GM21360 (cell line): ENCODE measurements around the gene KRT80.

Experiments used
- ATAC-seq: cut with Tn5 transposase; IDR thresholded peaks from one replicate; pipeline ENCODE4 v1.9.1; 2021; ENCODE audit warnings: mild to moderate bottlenecking, moderate library complexity; ENCODE audit not compliant: unreplicated experiment

KRT80 gene

DNA sequence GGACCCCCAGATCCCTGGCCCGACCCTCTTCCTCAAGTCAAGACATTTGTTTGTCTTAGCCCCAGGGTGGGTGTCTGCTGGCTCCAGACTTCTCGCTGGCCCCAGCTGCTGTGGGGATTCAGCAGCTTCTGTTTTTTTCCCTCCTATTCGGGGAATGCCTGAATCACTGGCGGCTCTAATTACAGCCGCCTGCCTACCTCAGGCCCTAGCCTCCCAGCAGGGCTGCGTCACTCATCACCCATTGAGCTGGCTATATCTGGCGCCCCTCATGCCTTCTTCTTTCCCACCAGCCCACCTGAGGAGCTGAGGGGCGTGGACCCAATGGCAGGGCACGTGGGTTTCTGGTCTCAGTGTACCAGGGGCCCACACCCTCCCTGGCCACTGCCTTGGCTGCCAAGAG, 10.1 kb downstream of the KRT80 start:
- ATAC-seq = no peak

DNA sequence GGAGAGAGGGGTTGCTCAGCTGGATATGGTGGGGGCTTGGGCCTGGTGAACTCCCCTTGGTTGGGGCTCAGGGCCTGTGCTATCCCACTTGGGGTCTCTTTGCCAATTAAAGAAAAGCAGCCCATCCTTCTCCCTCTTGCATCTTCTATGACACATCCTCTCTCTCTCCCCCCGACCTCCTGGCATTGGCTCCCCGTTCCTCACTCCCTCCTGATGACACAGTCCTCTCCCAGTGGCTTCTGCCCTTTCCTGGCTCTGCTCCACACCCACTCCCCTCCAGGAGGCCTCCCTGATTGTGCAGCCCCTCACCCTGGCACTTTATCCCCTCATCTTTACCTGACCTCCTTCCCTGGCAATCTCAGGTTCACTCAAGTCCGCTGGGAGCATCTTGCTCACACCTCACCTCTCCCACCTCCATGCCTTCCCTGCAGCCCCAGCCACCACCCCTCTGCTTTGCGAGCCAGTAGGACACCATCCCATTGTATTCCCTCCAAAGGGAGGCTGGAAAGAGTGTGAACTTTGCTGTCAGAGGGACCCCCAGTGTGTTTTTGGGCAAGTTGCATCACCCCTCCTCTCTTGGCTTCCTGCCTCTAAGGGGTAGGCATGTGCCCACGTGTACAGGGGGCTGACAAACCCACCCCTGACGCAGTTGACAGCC, 10.7 kb downstream of the KRT80 start:
- ATAC-seq = no peak

DNA sequence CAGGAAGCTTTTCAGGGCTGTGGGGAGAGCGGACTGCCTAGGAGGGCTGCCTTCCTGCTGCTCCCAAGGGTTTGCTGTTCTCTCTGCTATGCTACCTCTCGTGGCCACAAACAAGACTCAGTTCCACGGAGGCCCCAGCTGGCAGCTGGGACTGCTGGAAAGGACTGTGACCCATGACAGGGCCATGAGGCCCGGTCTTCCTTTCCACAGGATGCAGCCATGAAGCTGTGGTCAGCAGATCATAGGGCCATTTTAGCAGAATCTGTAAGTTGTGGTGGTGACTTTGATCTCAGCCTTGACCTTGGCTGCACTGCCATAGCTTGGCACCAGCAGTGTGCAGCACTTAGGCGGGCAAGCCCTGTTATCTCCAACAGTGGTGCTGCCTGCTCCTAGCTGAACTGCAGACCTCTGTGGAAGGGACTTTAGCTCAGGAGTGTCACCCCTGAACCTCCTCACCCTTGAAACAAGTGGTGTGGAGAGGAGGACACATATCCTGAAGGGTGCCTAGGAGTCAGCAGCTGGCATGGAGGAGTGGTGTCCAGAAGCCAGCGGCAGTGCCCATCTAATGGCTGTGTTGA, 12.3 kb downstream of the KRT80 start:
- ATAC-seq = no peak

DNA sequence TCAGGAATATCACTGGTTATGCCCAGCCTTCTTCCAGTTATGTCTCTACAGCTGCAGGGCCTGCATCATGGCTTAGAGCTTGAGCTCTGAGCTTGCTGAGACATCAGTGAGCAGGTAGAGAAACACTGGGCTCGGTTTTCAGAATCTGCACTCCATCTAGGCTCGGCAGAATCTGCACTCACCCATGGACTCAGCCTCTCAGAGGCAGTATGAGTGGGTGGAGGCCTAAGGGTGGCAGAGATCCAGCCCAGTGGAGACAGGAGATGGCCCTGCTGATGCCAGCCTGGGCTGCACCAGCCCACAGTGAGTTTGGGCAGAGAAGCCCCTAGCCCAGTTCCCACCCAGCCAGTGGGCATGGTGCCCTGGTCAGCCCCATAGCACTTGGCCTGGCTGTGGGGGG, 12.8 kb downstream of the KRT80 start:
- no peak for ATAC-seq

DNA sequence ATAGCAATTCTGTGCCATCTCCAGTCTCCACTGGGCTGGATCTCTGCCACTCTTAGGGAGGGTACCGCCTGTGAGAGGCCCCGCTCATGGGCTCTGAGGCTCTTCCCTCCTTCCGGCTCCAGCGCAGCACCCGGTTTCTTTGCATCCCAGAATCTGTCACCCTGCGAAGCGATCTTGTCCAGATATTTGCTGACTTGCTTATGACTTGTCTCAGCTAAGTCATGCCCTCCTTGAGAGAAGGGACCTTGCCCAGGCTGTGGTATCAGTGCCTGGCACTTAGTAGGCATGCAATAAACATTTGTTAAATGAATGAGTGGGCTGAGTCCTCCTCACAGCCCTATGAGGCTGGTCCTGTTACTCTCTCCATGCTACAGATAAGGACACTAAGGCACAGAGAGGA, 13.4 kb downstream of the KRT80 start:
- no peak for ATAC-seq

DNA sequence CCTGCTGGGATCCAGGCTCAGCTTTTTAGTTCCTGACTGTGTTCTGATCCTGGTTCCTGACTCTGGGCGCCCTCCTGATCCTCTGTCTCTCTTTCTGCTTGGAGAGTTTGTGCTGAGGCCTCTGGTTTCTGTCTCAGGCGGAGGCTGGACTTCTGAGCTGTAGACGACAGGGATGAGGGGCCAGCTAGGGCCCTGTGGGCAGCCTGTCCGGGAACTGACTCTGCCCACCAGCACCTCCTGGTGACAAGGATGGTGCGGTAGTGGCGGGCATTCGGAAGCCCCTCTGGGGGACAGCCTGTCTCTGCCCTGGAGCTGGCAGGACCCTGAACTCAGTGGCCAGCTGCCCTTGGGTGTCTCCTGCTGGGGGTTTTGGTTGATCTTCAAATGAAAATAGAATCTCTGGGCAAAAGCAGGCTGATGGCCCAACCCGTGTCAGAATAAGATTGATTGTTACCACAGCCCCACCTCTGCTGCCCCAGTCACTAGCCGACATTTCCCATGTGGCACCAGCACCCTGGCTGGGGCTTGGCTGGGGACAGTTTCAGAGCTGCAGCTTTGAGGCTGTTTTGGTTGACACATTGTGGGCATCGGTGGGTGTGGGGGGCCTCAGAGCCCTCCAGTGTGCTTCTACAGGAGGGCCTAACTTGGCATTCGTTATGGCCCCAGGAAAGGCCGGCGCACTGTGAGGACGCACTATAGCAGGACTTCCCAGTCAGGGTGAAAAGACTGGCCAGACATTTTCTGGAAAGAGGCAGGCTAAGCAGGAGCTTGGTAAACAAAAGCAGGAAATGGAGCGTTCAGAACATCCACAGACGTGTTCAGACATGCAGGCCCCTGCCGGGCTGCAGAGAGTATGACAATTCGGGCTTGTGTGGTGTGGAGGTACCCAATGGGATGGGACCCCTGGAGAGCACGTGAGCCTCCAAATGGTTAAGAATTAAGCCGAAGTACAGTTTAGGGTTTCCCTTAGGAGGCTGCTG, 16.2 kb downstream of the KRT80 start:
- no peak for ATAC-seq

DNA sequence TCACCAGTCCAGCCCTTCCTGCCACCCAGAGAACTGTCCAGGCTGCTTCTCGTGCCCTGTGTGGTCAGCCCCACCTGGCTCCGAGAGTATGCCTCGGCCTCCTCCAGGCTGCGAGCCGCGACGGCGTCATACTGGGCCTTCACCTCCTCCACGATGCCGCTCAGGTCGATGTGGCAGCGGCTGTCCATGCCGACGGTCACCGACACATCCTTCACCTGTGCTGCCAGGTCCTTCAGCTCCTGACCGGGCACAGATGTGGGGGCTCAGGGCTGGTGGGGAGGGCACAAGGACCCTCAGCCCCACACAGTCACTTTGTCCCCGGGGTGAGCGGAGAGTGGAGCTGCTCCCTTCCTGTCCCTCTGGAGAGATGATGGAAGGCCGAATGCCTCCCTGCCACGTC, 18.3 kb downstream of the KRT80 start:
- no peak for ATAC-seq

DNA sequence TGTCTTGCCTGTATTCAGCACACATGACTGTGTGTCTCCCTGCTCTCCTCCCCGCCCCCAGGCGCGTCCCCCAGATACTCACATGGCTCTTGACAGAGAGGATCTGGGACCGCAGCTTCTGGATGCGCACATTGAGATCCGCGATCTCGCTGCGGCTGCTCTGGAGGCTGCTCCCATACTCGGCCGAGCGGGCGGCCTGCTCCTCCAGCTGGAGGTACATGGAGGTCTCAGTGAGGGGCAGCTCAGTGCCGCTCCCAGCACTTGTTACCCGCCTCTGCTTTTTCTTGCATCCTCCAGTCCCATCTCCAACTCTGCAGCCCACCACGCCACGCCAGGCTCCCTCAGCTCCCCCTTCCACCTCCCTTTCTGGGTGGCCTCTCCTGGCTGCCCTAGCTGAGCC, 18.9 kb downstream of the KRT80 start:
- ATAC-seq = no peak

DNA sequence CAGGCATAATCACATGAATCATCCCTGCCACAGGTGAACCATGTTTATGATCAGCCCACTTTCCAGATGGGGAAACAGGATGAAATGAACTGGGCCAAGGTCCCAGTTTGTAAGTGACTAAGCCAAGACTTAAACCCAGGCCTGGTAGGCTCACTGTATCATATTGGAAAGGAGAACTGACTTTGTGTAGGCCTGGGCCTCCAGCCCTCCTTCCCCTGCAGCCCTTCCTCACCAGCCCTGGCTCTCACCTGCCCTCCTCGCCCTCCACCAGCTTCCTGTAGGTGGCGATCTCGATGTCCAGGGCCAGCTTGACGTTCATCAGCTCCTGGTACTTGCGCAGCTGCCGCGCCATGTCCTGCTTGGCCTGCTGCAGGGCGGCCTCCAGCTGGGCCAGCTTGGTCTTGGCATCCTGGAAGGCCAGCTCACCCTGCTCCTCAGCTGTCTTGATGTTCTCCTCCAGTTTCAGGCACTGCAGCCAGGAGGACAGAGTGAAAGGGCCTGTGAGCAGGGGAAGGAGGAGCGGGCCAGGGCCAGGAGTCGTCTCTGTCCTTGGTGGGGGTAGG, 19.8 kb downstream of the KRT80 start:
- ATAC-seq = no peak

DNA sequence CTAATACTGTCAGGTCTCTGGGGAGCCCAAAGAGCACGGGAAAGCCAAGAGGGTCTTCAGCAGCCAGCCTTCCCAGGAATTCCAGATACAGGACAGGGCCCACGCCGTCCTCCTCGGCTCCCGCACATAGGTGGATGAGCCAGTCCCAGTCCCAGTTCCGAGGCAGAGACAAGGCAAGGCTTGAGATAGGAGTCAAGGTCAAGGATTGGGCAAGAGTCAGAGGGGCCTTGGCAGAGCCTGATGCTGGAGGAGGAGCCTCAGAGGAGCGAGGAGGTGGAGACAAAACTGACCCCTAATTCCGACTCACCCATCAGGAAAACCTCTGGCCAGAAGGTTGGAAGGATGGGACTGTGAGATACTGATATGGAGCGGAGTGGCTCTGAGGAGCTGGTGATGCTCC, 21.0 kb downstream of the KRT80 start:
- ATAC-seq = no peak

DNA sequence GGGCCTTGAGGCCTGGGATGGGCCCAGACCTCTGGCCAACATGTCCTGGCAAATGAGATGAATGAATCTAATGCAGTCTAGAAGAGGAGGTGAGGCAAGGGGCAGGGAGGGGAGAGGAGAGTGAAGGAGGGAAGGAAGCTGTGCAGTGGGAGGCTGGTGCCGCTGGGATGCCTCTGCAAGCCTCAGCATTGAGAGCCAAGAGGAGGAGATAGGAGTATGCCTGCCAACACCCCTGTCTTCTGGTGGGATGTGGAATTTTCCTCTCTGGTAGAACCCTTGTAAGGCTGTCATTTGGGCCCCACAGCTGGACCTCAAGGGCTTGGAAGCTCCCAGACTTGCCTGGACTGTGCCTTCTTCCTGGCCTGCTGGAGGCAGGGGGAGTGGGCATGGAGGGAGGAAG, 21.9 kb downstream of the KRT80 start:
- no peak for ATAC-seq

DNA sequence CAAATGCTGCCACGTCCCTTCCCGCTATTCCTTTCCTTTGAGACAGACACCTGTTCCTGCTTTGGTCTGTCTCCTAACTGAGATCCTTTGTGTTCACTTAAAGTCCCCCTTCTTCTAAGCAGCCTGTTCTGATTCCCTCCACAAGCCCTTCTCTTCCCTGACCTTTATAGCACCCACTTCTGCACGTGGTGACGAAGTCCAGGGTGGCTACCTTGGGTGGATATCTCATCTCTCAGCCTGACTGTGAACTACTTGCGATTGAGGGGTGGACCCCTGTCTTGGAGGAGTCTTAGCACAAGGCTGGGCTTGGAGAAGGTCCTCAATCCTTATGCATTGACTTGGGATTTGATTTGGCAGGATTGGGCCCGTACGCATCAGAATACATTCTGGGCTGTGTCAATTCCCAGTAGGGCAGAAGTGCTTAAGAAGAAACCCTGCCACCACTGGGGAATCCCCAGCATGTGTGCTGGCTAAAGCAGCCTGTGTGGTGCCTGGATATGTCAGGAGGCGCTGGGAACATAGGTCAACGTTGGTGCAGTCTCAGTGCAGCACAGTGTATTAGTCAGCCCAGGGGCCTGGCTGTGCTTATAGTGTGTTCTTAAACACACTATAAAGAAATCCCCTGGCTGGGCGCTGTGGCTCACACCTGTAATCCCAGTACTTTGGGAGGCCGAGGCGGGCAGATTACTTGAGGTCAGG, 23.6 kb downstream of the KRT80 start:
- no peak for ATAC-seq

DNA sequence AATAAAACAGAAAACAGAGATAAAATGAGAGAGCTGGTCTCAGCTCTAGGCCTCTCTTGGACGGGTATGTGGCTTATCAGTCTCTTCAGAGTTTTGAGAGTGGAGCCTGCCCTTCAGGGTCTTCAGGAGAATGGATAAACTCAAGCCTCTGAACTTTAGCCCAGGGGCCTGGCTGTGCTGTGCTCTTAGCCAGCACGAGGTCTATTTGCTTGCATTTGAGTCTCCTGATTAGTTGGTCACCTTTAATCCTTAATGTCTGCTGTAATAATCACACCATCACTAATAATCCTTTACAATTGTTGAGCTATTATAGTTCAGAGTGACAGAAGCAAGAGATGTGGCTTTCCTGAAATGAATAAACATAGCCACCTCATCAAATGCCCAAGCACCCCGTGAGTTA, 24.3 kb downstream of the KRT80 start:
- no peak for ATAC-seq

DNA sequence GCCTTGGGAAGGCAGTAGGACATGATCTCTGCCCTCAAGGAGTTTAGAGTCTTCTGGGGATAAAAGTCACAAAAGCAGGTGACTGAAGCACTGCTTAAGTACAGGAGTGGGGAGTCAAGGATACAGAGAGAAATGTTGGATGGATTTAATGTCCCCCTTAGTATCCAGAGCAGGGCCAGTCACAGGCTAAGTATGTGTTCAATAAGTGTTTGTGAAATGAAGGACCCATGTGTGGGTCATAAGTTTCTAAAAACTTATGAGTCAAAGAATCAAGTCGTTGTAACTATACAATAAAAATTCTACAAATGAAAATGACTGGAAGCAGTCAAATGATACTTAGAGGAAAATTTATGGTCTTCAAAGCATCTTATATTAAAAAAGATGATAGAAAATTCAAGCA, 25.1 kb downstream of the KRT80 start:
- ATAC-seq = no peak

DNA sequence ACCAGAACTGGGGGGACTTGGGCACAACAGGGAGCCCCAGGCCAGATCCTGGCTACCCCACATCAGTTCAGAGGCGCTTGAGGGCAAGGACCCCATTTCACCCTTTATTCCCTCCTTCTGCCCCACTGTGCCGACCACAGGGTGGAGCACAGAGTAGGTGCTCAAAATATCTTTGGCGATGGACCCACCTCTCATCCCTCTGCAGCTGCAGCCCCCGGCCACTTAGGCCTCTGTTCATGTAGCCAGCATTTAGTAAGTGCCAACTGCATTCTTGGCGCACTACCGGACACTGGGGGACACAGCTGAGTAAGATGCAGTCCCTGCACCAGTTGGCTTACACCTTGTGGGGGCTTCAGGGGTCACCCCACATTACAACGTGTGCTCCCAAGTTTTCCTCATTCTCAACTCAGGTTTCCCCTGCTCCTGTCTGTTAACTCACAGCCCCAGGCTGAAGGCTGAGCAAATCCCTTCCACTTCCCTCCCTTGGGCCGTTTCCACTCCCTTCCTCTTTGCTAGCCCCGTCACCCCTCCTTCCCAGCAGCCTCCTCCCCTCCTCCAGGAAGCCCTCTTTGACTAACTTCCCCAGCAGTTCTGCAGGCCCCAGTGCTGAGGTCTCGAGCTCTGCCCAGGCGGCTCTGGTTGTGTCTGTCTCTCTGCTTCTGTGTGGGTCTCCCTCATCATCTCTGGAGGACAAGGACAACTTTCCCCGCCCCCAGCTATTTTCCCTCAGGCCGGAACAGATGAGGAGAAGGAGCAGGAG, 26.5 kb downstream of the KRT80 start:
- no peak for ATAC-seq

DNA sequence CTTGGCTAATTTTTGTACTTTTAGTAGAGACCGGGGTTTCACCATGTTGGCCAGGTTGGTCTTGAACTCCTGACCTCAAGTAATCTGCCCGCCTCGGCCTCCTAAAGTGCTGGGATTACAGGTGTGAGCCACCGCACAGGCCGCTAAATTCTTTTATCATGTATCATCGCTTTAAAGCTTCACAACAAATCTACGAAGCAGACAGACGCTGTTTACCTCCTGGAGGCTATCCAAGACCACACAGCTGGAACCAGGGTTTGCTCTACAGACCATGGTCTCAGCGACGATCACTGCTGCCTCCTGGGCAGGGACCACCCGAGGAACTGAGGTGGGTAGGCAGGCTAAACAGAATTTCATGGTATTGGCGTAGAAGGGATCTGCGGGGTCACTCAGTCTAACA, 27.2 kb downstream of the KRT80 start:
- ATAC-seq = no peak

DNA sequence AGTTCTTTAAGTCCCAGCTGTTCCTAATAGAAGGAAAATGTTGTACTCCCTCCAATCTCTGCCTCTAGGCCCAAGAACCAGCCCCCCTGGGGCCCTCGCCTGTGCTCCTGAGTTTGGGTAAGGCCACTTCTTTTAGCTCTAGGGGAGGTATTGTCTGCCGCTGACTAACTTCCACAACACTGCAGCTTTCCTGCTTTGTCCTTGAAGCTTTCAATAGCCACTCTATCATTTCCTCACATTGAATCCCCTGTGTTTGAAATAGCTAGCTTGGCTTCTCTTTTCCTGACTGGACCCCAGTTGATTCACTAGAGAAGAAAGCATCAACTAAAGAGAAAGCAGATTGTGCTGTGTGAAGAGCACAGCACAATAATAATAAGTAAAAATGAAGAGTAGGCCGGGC, 28.8 kb downstream of the KRT80 start:
- ATAC-seq = no peak

DNA sequence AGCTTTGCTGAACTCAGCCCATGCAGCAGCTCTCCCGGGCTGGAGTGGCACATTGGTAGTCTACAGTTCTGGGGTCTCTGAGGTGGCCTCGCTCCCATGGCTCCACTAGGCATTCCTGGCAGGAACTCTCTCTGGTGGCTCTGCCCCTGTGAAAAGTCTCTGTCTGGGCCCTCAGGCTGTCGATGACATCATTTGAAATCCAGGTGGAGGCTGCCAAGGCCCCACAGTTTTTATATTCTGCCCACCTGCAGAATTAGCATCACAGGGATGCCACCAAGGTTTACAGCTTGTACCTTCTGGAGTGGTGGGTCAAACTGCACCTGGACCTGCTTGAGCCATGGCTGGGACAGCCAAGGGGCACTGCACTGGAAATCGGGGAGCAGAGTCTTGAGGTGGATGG, 31.6 kb downstream of the KRT80 start:
- no peak for ATAC-seq

DNA sequence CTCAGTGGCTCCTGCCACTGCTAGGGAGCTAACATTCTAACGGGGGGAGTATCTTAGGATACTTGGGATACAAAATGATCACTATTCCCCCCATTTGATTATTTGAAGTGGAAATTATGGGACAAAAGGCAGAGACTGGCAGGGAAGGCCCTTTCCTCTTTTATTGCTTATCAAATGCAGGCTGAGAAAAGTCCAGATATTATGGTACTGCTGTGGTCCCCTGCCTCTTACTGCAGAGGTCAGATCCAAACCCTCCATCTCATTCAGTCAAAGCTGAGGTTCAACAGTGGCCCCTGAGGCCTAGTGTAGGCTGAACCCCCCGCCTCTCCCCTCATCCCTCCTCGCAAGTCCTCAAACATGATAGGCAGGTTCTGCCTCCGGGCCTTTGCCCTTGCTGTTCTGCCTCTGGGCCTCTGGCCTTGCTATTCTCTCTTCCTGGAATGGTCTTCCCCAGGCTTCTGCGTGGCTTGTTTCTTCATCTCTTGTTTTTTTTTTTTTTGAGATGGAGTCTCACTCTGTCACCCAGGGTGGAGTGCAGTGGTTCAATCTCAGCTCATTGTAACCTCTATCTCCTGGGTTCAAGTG, 34.2 kb downstream of the KRT80 start:
- no peak for ATAC-seq
